ENCODE results near the gene ST8SIA4. TPM values are rescaled to one million over a fixed set of nuclear protein-coding genes. Genes with fewer than 3 reads are reported as not detected.

The ST8SIA4 gene
- total and polyA plus RNA-seq, 11 donors: 0.87 to 17.7 (median 4.3) TPM

DNA sequence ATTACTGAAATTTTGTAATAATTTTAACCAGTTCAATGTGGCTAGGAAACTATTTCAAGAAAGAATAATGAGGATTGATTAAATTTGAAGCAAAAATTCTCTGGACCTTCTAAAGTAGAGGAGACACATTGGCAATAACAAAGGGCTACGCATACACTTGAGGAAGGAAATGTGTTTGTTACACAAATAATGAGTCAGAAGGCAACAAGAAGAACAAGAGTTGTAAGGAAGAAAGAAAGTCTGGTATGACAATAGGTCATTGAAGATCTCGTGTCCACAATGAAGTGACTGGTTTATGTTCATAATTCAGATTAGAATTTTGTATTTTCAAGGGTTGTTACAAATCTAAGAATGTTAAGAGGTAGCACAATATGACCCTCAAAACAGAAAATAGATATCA lies 25.8 kb downstream of the ST8SIA4 start:
- Histone ChIP-seq H3K4me1 (peaks cover 0 to 15% (median 0%) of the 10 kb centered on the region in 12 donors), H3K4me3 (no peak overlapping the region), H3K27ac (peak overlapping the region in 1 of 12 donors; percentile 43), H3K36me3 (peaks cover 0 to 11% (median 0%) of the 10 kb centered on the region in 9 donors), H3K9me3 (no peaks in the 10 kb centered on the region), H3K27me3 (no peaks in the 10 kb centered on the region)
- 54 to 73% (median 60%) methylated on average over 2 of the region's 2 CpGs for WGBS, 4 donors
- TF ChIP-seq CTCF (IDR thresholded peaks at IDR 0.05) (no peak), POLR2A (IDR thresholded peaks at IDR 0.05) (no peak)
- intact Hi-C loops (cut with DNase I): no loop called here
- no peak for DNase-seq
- ATAC-seq: no peak

- ATAC-seq (no peak), DNase-seq (no peak)
- Histone ChIP-seq H3K27ac (no peak overlapping the region), H3K36me3 (peaks cover 0 to 19% (median 0%) of the 10 kb centered on the region in 9 donors), H3K9me3 (peaks cover 0 to 4% (median 0%) of the 10 kb centered on the region in 12 donors), H3K4me3 (no peak overlapping the region), H3K27me3 (no peaks in the 10 kb centered on the region), H3K4me1 (peaks cover 0 to 10% (median 0%) of the 10 kb centered on the region in 12 donors)
- WGBS, 4 donors: 77 to 89% (median 79%) methylated on average over 2 of the region's 2 CpGs
- intact Hi-C loops (cut with DNase I): no loop called here
- TF ChIP-seq POLR2A (IDR thresholded peaks at IDR 0.05): no peak
- TF ChIP-seq CTCF (IDR thresholded peaks at IDR 0.05): no peak
Measured at GRCh38 chr5:100872408-100873190, 30.5 kb downstream of the ST8SIA4 start.

DNA sequence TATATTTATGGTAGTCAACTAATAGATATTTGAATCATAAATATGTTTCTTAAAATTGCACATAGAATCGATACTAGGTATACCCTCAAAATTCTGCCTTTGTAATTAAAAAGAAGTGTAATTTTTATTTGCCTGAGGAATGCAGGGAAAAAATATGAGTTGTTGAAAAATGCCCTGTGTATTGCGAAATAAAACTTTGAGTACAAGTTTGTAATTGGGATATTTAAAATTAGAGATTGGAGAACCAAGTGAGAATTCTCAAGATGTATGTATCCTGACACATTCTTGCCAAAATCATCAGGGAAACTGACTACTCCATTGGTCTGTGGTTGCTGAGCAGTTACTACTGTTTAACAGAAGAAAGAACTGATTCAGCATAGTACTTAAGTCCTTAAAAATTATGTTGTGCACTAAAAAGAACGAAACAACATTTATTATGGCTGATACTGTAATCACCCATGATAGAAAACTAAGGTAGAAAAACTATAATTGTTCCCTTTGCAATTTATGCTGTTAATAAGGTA lies 36.0 kb downstream of the ST8SIA4 start:
- TF ChIP-seq POLR2A (IDR thresholded peaks at IDR 0.05): no peak
- no peak for TF ChIP-seq CTCF (IDR thresholded peaks at IDR 0.05)
- intact Hi-C loops (cut with DNase I): no loop called here
- H3K27me3 ChIP-seq: no peaks in the 10 kb centered on the region
- H3K9me3 ChIP-seq: peaks cover 0 to 4% (median 0%) of the 10 kb centered on the region in 12 donors
- ATAC-seq (no peak), DNase-seq (no peak)
- no peak overlapping the region for H3K27ac ChIP-seq
- WGBS, 4 donors: 72 to 91% (median 89%) methylated on average over 3 of the region's 3 CpGs
- H3K4me1 ChIP-seq: no peaks in the 10 kb centered on the region
- no peak overlapping the region for H3K4me3 ChIP-seq
- peaks cover 0 to 10% (median 0%) of the 10 kb centered on the region in 9 donors for H3K36me3 ChIP-seq

DNA sequence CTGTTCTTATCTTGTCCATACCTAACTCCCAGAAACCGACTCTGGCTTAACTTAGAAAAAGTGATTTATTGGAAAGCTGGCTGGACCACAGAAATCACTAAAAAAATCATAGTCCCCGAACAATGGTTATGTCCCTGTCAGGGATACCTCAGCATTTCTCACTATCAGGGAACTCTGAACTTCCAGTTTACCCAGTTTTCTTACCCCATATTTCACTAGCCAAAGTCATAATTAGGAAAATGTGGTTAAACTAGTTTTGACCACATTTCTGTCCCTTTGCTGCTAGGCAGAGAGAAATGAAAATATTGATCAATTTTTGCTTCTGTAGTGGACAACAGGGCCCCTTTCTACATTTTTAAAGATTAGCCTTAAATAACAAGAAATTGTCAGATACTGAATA lies 38.2 kb downstream of the ST8SIA4 start:
- 73 to 81% (median 78%) methylated on average over 2 of the region's 2 CpGs for WGBS, 4 donors
- TF ChIP-seq CTCF (IDR thresholded peaks at IDR 0.05) (no peak), POLR2A (IDR thresholded peaks at IDR 0.05) (no peak)
- DNase-seq (no peak), ATAC-seq (no peak)
- Histone ChIP-seq H3K27ac (no peak overlapping the region), H3K4me1 (no peaks in the 10 kb centered on the region), H3K4me3 (no peak overlapping the region), H3K9me3 (no peaks in the 10 kb centered on the region), H3K27me3 (no peaks in the 10 kb centered on the region), H3K36me3 (peaks cover 0 to 4% (median 0%) of the 10 kb centered on the region in 9 donors)
- intact Hi-C loops (cut with DNase I): no loop called here

Measured in heart left ventricle (tissue), 16 donors.